Esophagus muscularis mucosa (tissue), 3 donors: ENCODE results near the gene CYP2W1.

ENCODE experiments used
- CTCF ChIP-seq, 3 experiments: fragments of 200-600 bp in 2 of 3; fragments of 450-650 bp in 1 of 3; sonication (generic) in 2 of 3; IDR thresholded peaks; one replicate each; pipeline ENCODE4 v1.5.1; 2017 to 2019; ENCODE audit warnings: antibody characterized with exemption in 3 of 3, mild to moderate bottlenecking in 2 of 3, moderate library complexity in 1 of 3
- POLR2A ChIP-seq: fragments of 450-650 bp; IDR thresholded peaks from one replicate; pipeline ENCODE4 v1.6.1; 2017; ENCODE audit warnings: antibody characterized with exemption, moderate library complexity, mild to moderate bottlenecking, low read depth

GRCh38 chr7:954330-955238, 28.4 kb upstream of the CYP2W1 start, which contains the start of gene ADAP1:
- TF ChIP-seq CTCF (IDR thresholded peaks at IDR 0.05) (peak in 2 of 3 experiments; percentile 33 to 37), POLR2A (no peak)
